Lower leg skin (tissue), 3 donors: ENCODE measurements around the gene SLC26A3.

Experiments
- CTCF ChIP-seq, 3 donors: fragments of 450-650 bp; IDR thresholded peaks; one replicate each; pipeline ENCODE4 v1.5.1; 2016; ENCODE audit warnings: antibody characterized with exemption in 3 of 3, mild to moderate bottlenecking in 3 of 3, moderate library complexity in 2 of 3
- POLR2A ChIP-seq, 2 donors: fragments of 450-650 bp; IDR thresholded peaks; one replicate each; pipeline ENCODE4 v1.6.1; 2016 to 2017; ENCODE audit warnings: antibody characterized with exemption in 2 of 2, mild to moderate bottlenecking in 1 of 2, moderate library complexity in 1 of 2

GRCh38 chr7:107830420-107830819 is 27.4 kb upstream of the SLC26A3 start:
- TF ChIP-seq POLR2A (IDR thresholded peaks at IDR 0.05) = no peak
- TF ChIP-seq CTCF (IDR thresholded peaks at IDR 0.05) = no peak
